ENCODE measurements around the gene NHSL2.
"Not testable (repeated sequence)": the region's sequence is repeated elsewhere in the genome, so short reads cannot be mapped to it uniquely, and the experiment has no call there.

The NHSL2 gene

GRCh38 chrX:71910643-71910985 is at the start of gene NHSL2:
Gene NHSL2 (plus strand): TSS chrX:71910845.
- DNase-seq, result peak; percentile 58

GRCh38 chrX:71867680-71868079 is 43.0 kb upstream of the NHSL2 start:
- no peak for DNase-seq

GRCh38 chrX:71869566-71869965 is 41.1 kb upstream of the NHSL2 start:
- DNase-seq, result not testable (repeated sequence)

- DNase-seq, result peak; percentile 48
Observed at GRCh38 chrX:71870208-71871098, 40.2 kb upstream of the NHSL2 start.

GRCh38 chrX:71871367-71871766 is 39.3 kb upstream of the NHSL2 start:
- peak; percentile 91 for DNase-seq

GRCh38 chrX:71872542-71873458 is 37.8 kb upstream of the NHSL2 start:
- DNase-seq, result no peak

GRCh38 chrX:71873459-71873833 is 37.2 kb upstream of the NHSL2 start:
- no peak for DNase-seq

GRCh38 chrX:71876841-71877240 is 33.8 kb upstream of the NHSL2 start:
- DNase-seq, result not testable (repeated sequence)

- DNase-seq, result no peak
Observed at GRCh38 chrX:71885099-71885498, 25.5 kb upstream of the NHSL2 start.

GRCh38 chrX:71895607-71896006 is 15.0 kb upstream of the NHSL2 start:
- DNase-seq, result no peak

GRCh38 chrX:71906144-71906543 is 4.5 kb upstream of the NHSL2 start:
- DNase-seq, result no peak

- DNase-seq, result no peak
Observed at GRCh38 chrX:71908387-71908786, 2.3 kb upstream of the NHSL2 start.

GRCh38 chrX:71909956-71910355 is 689 bp upstream of the NHSL2 start:
- no peak for DNase-seq

GRCh38 chrX:71910986-71911730 is 513 bp downstream of the NHSL2 start:
- DNase-seq, result no peak

GRCh38 chrX:71911731-71912050 is 1.0 kb downstream of the NHSL2 start:
- DNase-seq, result no peak

GRCh38 chrX:71912156-71912555 is 1.5 kb downstream of the NHSL2 start:
- no peak for DNase-seq

GRCh38 chrX:71913156-71913950 is 2.7 kb downstream of the NHSL2 start:
- no peak for DNase-seq

GRCh38 chrX:71917621-71918343 is 7.1 kb downstream of the NHSL2 start:
- DNase-seq, result peak; percentile 90

- DNase-seq, result peak; percentile 37
Observed at GRCh38 chrX:71919431-71919830, 8.8 kb downstream of the NHSL2 start.

- no peak for DNase-seq
Observed at GRCh38 chrX:71919886-71920285, 9.2 kb downstream of the NHSL2 start.

GRCh38 chrX:71922686-71923085 is 12.0 kb downstream of the NHSL2 start:
- DNase-seq, result no peak

- no peak for DNase-seq
Observed at GRCh38 chrX:71923516-71923915, 12.9 kb downstream of the NHSL2 start.

Data from NCI-H226 (cell line).